GM13976 (cell line): ENCODE results near the gene ANKRD55.
A peak's percentile ranks its signal among the peaks of the same experiment; 100 is the strongest.

Source experiments
- DNase-seq: peaks from one replicate; pipeline ENCODE4 v3.0.0; 2012; ENCODE audit warnings: low spot score
- in situ Hi-C: fragments of 300-500 bp; cut with MboI; formaldehyde crosslinking; loops from one replicate; pipeline ENCODE4 v1.12.0; 2022; ENCODE audit warnings: low sequenced_read_pairs, mixed read lengths, inconsistent platforms; ENCODE audit not compliant: unreplicated experiment
- TF ChIP-seq, protein P1 (sequence below): IDR thresholded peaks from 2 replicates; pipeline ENCODE4 v1.5.1; 2012; ENCODE audit warnings: borderline replicate concordance, mild to moderate bottlenecking; ENCODE audit not compliant: insufficient read depth; ENCODE audit errors: extremely low read depth, missing control alignments, control extremely low read depth

ANKRD55 gene

DNA sequence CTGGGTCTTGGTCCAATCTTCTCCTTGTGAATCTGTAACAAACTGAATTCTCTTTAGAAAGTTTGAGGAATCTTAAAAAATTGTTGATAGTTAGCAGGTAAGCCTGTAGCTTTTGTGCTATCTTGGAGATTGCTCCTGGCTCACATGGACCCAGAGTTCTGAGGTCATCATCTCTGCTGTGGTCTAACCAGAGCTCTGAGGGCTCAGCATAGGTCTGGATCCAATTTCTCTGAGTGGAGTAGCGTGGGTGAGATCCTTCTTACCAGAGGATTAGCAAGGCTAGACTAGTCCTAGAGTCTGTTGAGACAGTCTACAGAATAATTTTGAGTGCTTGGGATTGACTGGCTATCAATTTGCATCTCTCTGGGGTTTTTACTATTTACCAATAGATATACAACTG is 177.8 kb downstream of the ANKRD55 start:
- no peak for DNase-seq
- in situ Hi-C loops = no loop called here
- TF ChIP-seq, protein P1, sequence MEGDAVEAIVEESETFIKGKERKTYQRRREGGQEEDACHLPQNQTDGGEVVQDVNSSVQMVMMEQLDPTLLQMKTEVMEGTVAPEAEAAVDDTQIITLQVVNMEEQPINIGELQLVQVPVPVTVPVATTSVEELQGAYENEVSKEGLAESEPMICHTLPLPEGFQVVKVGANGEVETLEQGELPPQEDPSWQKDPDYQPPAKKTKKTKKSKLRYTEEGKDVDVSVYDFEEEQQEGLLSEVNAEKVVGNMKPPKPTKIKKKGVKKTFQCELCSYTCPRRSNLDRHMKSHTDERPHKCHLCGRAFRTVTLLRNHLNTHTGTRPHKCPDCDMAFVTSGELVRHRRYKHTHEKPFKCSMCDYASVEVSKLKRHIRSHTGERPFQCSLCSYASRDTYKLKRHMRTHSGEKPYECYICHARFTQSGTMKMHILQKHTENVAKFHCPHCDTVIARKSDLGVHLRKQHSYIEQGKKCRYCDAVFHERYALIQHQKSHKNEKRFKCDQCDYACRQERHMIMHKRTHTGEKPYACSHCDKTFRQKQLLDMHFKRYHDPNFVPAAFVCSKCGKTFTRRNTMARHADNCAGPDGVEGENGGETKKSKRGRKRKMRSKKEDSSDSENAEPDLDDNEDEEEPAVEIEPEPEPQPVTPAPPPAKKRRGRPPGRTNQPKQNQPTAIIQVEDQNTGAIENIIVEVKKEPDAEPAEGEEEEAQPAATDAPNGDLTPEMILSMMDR = no peak

DNA sequence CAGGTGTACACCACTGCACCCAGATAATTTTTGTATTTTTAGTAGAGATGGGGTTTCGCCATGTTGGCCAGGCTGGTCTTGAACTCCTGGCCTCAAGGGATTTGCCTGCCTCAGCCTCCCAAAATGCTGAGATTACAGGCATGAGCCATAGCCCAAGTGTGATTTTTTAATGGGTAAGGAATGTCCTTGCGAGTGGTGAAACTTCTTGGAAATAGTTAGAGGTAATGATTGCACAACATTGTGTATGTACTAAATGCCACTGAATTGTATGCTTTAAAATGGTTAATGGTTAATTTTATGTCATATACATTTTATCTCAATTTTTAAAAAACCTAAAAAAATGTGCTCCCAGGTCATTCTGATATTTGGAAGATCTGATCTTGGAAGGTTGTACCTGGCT is 178.5 kb downstream of the ANKRD55 start:
- in situ Hi-C loops = no loop called here
- TF ChIP-seq, protein P1 = no peak
- DNase-seq = no peak

DNA sequence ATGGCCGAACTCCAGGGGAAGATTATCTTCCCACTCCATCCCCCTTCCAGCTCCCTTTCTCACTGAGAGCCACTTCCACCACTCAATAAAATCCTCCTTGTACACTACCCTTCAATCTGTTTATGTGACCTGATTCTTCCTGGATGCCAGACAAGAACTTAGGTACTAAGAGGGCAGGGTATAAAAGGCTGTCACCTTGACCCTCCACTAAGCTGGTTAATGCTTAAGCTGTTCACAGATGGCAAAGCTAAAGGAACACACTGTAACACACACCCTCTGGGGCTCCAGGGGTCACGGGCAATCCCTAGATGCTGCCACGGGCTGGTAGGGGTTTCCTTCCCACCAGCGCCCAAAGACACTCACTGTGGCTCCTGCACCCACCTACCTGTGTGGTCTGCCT is 179.8 kb downstream of the ANKRD55 start:
- in situ Hi-C loops = no loop called here
- TF ChIP-seq, protein P1 = no peak

DNA sequence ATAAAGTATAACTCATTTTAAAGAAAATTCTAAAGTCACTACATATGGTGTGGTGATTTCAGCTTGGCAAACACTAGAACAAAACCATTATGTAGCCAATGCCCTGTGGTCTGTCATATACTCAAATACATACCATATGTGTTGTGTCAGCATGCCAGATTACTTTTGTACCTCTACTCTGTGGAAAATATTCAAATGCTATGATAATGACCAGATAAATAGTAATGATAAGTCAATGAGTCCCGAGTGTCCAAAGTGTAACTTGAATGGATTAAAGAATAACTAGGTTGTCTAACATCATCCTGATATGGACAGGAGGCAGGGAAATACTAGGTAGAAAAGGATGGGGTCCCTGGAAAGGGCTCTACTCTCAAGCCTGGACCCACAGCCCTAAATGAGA is 180.4 kb downstream of the ANKRD55 start:
- no peak for DNase-seq
- TF ChIP-seq, protein P1 = no peak
- in situ Hi-C loops = no loop called here

More for the DNA sequence above, 179.8 kb downstream of the ANKRD55 start:
- no peak for DNase-seq

DNA sequence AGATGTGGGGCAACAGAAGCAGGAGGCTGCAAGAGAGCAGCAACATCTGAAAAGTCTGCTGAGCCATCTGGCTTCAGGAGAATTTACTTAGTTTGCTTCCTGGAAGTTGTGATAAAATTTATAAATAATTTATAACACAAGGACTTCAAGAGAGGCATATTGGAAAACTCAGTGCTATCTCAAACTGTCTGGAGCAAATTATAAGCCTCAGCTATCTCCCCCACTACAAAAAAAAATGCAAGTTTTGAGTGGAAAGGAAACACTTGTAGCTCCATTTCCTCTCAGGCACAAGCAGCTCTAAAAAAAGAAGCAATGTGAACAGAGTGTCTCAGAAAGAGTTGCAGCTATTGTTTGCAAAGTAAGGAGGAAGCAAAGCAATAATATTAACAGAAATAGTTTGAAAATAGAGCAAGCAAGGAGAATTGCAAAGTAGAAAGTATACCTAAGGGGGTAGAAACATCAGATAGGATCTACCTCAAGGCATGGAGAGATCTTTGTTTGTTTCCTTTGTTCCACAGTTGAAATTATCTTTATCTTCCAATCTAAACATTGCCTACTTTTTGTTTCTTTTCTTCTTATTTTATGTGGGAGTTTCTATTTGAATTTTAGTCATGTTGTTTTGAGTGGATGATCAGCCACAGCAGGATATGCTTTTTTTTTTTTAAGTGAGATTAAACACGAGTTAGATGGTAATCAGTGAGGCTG is 182.4 kb downstream of the ANKRD55 start:
- in situ Hi-C loops = no loop called here
- peak; percentile 35 for DNase-seq
- TF ChIP-seq, protein P1 = no peak
